A549 treated with RU486 at 1 μM for 4 hours (cell line): Measurements from ENCODE around the gene TCF19. TPM values are rescaled to one million over a fixed set of nuclear protein-coding genes. Genes with fewer than 3 reads are reported as not detected.

Experiments
- total RNA-seq: library from RNA; stranded (reverse); fragments of 200-300 nt; extraction: Qiagen RNA extraction; gene quantifications from 5 replicates; pipeline ENCODE4 v1.2.3, GENCODE V29; 2022; ENCODE audit warnings: low read depth

The TCF19 gene
- total RNA-seq: 12.1 to 15.0 TPM (median 13.7 TPM) in 5 replicates

GRCh38 chr6:31158140-31158862 lies at the start of gene TCF19:
Gene TCF19, plus strand, starts transcription at chr6:31158589. Its CDS starts 881 bp downstream, at chr6:31159470.

GRCh38 chr6:31112478-31112877 lies 45.9 kb upstream of the TCF19 start, which contains the start of gene C6orf15:
Gene C6orf15, minus strand, starts transcription at chr6:31112575. Its CDS starts 20 bp downstream, at chr6:31112555.

DNA sequence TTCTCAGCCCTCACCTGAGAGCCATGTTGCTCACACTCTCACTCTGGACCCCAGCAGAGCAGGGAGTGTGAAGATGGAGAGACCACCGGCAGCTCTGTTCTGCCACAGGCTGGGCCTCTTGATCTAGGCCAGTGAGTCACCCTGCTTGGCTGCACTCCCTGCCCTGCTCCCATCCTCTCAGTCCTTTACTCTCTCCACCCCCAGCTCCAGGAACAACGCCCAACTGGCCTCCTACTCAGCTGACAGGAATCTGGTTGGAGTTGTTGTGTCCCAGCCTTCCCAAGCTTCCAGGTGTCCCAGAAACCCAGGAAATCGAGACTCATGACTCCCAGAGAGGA lies 43.9 kb upstream of the TCF19 start, which contains the start of gene PSORS1C1:
PSORS1C1 (plus strand) TSS at position 260 of the 338 bp plus-strand sequence. CDS start 14,833 bp downstream, outside the sequence.

GRCh38 chr6:31120151-31120915 lies 38.1 kb upstream of the TCF19 start, which contains the start of gene CDSN:
Gene CDSN, minus strand, starts transcription at chr6:31120446. Its CDS starts 27 bp downstream, at chr6:31120419.

DNA sequence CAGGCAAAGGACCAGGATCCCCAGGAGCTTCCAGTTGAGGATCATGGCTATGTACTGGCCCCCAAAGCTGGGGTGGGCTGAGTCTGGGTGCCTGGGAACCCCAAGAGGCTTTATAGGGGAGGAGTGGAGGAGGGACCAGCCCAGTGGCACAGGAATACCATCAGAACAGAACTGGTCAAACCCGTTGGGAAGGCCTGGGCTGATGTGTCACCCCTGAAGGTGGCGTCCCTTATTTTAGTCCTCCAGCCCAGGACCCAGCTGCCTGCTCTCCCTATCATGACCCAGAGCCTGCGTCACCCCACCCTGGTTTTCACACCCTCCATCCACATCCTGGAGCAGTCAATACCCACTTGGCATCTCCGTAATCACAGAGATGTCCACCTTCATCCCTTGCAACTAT lies 19.4 kb upstream of the TCF19 start, which contains the start of gene PSORS1C2:
PSORS1C2 (minus strand) TSS at position 85 of the 400 bp plus-strand sequence; CDS start at position 45, 40 bp downstream.

DNA sequence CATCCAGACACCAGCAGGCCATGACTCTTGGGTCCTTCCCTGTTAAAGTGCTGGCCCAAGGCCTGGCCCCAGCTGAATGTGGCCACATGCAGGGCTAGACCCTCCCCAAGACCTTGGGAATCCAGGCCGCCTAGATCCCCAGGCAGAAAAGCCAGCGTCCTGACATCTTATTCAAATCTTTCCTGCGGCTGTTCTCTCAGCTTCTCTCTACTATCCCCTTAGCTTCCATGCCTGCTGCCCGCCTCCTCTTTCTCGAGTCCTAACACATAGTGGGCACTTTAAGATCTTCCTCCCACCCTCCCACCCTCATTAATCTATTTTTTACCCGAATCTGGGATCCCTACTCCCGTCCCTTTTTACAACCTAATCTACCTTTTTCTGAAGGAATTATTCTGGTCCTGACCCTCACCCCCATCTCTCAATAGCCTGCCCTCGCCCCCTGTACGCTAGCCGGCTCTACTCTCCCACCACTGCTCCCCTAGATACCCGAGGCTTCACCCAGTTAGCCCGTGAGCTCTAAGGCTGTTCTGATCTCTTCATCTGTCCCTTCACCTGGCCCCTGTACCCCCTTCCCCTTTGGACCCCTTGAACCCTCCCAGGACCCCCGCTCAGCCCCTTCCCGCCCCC lies 763 bp upstream of the TCF19 start, which contains the start of gene CCHCR1:
CCHCR1 (minus strand) TSS at position 290 of the 627 bp plus-strand sequence; CDS start at position 88, 202 bp downstream.

DNA sequence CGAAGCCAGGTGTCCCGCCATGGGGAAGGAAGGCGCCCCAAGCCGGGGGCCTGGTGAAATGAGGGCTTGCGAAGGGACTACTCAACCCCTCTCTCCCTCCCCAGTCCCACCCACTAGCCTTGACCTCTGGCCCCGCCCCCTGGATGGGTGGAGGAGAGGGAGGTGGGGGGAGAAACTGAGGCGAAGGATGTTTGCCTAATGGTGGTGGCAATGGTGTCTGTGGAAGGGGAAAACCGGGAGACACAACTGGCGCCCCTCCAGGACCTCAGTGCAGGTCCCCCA lies 12.2 kb downstream of the TCF19 start, which contains the start of gene POU5F1:
POU5F1 (minus strand) TSS at position 83 of the 282 bp plus-strand sequence; CDS start at position 21, 62 bp downstream.

Other genes with a start within 250 kb of the TCF19 start
- 9.1 to 11.7 TPM (median 11.2 TPM) in 5 replicates for gene VARS2, start 244.4 kb upstream of the TCF19 start, total RNA-seq
- gene SFTA2, start 226.4 kb upstream of the TCF19 start, total RNA-seq: not detected in 5 replicates
- 0.01 to 0.05 TPM (median 0.02 TPM) in 3 of 5 replicates, not detected in the others for gene MUCL3, start 217.6 kb upstream of the TCF19 start, total RNA-seq
- gene MUC21, start 174.9 kb upstream of the TCF19 start, total RNA-seq: not detected in 5 replicates
- 0.01 to 0.03 TPM in 2 of 5 replicates, not detected in the others for gene MUC22, start 148.1 kb upstream of the TCF19 start, total RNA-seq
- not detected in 5 replicates for gene C6orf15, start 46.0 kb upstream of the TCF19 start, total RNA-seq
- 3.0 to 4.4 TPM (median 4.1 TPM) in 5 replicates for gene PSORS1C1, start 43.8 kb upstream of the TCF19 start, total RNA-seq
- not detected in 5 replicates for gene CDSN, start 38.1 kb upstream of the TCF19 start, total RNA-seq
- not detected in 5 replicates for gene PSORS1C2, start 19.5 kb upstream of the TCF19 start, total RNA-seq
- 6.5 to 7.3 TPM (median 6.7 TPM) in 5 replicates for gene CCHCR1, start 787 bp upstream of the TCF19 start, total RNA-seq
- gene POU5F1, start 12.1 kb downstream of the TCF19 start, total RNA-seq: 2.8 to 6.0 TPM (median 4.1 TPM) in 5 replicates
- 44.7 to 60.0 TPM (median 50.9 TPM) in 5 replicates for gene HLA-C, start 113.5 kb downstream of the TCF19 start, total RNA-seq
- gene HLA-B, start 198.6 kb downstream of the TCF19 start, total RNA-seq: 24.5 to 36.5 TPM (median 29.0 TPM) in 5 replicates
- 25.6 to 27.7 TPM (median 26.8 TPM) in 5 replicates for gene MICA, start 245.0 kb downstream of the TCF19 start, total RNA-seq